B cell (primary cell): ENCODE data around the gene PAWR. TPM values are rescaled to one million over a fixed set of nuclear protein-coding genes. Genes with fewer than 3 reads are reported as not detected.

Source experiments
- ATAC-seq: fragments of 200-7000 bp; cut with Tn5 transposase; one replicate; pipeline ENCODE4 v1.10.0; 2021; ENCODE audit warnings: low read depth, mild to moderate bottlenecking, moderate number of reproducible peaks, moderate library complexity
- CTCF ChIA-PET: fragments of 350-600 bp; sonication (Branson Sonifier 250); formaldehyde crosslinking; loops from one replicate; lab custom pipeline; 2021; ENCODE audit warnings: antibody characterized with exemption, inconsistent platforms; lab: Charles Lee
- POLR2A ChIA-PET: fragments of 350-600 bp; sonication (Branson Sonifier 250); formaldehyde crosslinking; loops from one replicate; lab custom pipeline; 2021; ENCODE audit warnings: antibody characterized with exemption; lab: Charles Lee
- DNase-seq: peaks from one replicate; pipeline ENCODE4 v3.0.0; 2013
- H2AFZ ChIP-seq: 2 replicates; pipeline ENCODE4 v1.6.1; 2012; ENCODE audit warnings: mild to moderate bottlenecking, low read depth, low read length; ENCODE audit not compliant: insufficient read depth, poor library complexity, severe bottlenecking
- H3K27ac ChIP-seq, 2 donors: 1 replicate in 1 of 2; 2 replicates in 1 of 2; pipeline ENCODE4 v1.5.1; 2012 to 2013; ENCODE audit warnings: low read length in 2 of 2, mild to moderate bottlenecking in 2 of 2, moderate library complexity in 1 of 2
- H3K27me3 ChIP-seq, 4 experiments: fragments of 200-600 bp in 1 of 4; sonication (generic) in 1 of 4; replicated peaks in 1 of 4; 1 replicate in 2 of 4; 2 replicates in 2 of 4; pipeline versions ENCODE4 v1.6.1 to v1.7.0; 2013 to 2016; ENCODE audit warnings: low read length in 3 of 4, mild to moderate bottlenecking in 2 of 4, mixed read lengths in 1 of 4, moderate library complexity in 1 of 4; ENCODE audit not compliant: insufficient read depth in 4 of 4, control insufficient read depth in 3 of 4; ENCODE audit errors: control extremely low read depth in 1 of 4
- H3K36me3 ChIP-seq, 2 experiments: replicated peaks in 1 of 2; 1 replicate in 1 of 2; 2 replicates in 1 of 2; pipeline versions ENCODE4 v1.6.1 to v1.7.1; 2013; ENCODE audit warnings: low read length in 1 of 2; ENCODE audit not compliant: insufficient read depth in 2 of 2, control insufficient read depth in 1 of 2; ENCODE audit errors: control extremely low read depth in 1 of 2, extremely low read depth in 1 of 2
- H3K4me1 ChIP-seq, 2 donors: fragments of 200-600 bp in 1 of 2; sonication (generic) in 1 of 2; 1 replicate in 1 of 2; 2 replicates in 1 of 2; pipeline versions ENCODE4 v1.5.1 to v1.6.1; 2013 to 2017; ENCODE audit warnings: low read length in 2 of 2; ENCODE audit not compliant: control insufficient read depth in 2 of 2, insufficient read depth in 2 of 2
- H3K4me2 ChIP-seq: replicated peaks from 2 replicates; pipeline ENCODE3; 2012; ENCODE audit warnings: mild to moderate bottlenecking, low read depth, low read length; ENCODE audit not compliant: poor library complexity, severe bottlenecking
- H3K4me3 ChIP-seq, 5 experiments: fragments of 200-600 bp in 1 of 5; sonication (generic) in 1 of 5; 1 replicate in 3 of 5; 2 replicates in 2 of 5; pipeline versions ENCODE4 v1.5.1 to v1.7.0; 2011 to 2016; ENCODE audit warnings: low read length in 4 of 5, mild to moderate bottlenecking in 4 of 5, low read depth in 2 of 5, control low read depth in 1 of 5, moderate library complexity in 1 of 5; ENCODE audit not compliant: insufficient read depth in 1 of 5; ENCODE audit errors: control extremely low read depth in 1 of 5, extremely low read depth in 1 of 5
- H3K79me2 ChIP-seq: fragments of 200-600 bp; sonication (generic); one replicate; pipeline ENCODE4 v1.6.0; 2016; ENCODE audit warnings: low read length; ENCODE audit not compliant: control insufficient read depth, insufficient read depth
- H3K9ac ChIP-seq: fragments of 200-600 bp; sonication (generic); 2 replicates; pipeline ENCODE4 v1.6.1; 2017; ENCODE audit warnings: mild to moderate bottlenecking, low read length, moderate library complexity
- H3K9me3 ChIP-seq, 3 donors: one replicate each; pipeline versions ENCODE4 v1.6.1 to v1.7.1; 2013; ENCODE audit warnings: low read length in 2 of 3; ENCODE audit not compliant: control insufficient read depth in 2 of 3, insufficient read depth in 1 of 3; ENCODE audit errors: control extremely low read depth in 1 of 3
- H4K20me1 ChIP-seq: 2 replicates; pipeline ENCODE4 v1.6.0; 2012; ENCODE audit warnings: mild to moderate bottlenecking, low read length; ENCODE audit not compliant: insufficient read depth, control insufficient read depth, poor library complexity, severe bottlenecking
- H3K27ac Mint-ChIP-seq: one replicate; pipeline ENCODE4 v1.8.0; 2021; ENCODE audit warnings: mixed read lengths
- H3K27me3 Mint-ChIP-seq: one replicate; pipeline ENCODE4 v1.8.0; 2021; ENCODE audit warnings: mixed read lengths
- H3K4me1 Mint-ChIP-seq: one replicate; pipeline ENCODE4 v1.8.0; 2021; ENCODE audit warnings: mixed read lengths
- H3K4me3 Mint-ChIP-seq: one replicate; pipeline ENCODE4 v1.8.0; 2021; ENCODE audit warnings: mixed read lengths
- H3K9me3 Mint-ChIP-seq: one replicate; pipeline ENCODE4 v1.8.0; 2022; ENCODE audit warnings: mixed read lengths; ENCODE audit not compliant: insufficient read depth
- EZH2 ChIP-seq: IDR thresholded peaks from 2 replicates; pipeline ENCODE4 v1.6.1; 2012; ENCODE audit warnings: borderline replicate concordance, low read depth, mild to moderate bottlenecking, moderate library complexity, low read length; ENCODE audit not compliant: insufficient read depth, poor library complexity, severe bottlenecking
- WGBS: methylation state at CpG from one replicate; pipeline ENCODE4 v1.1.5; 2013; ENCODE audit warnings: missing lambda C conversion rate; ENCODE audit not compliant: insufficient coverage; 5-methylcytosine and 5-hydroxymethylcytosine counted together
- intact Hi-C: fragments of 100-400 bp; cut with micrococcal nuclease; formaldehyde crosslinking; loops from one replicate; pipeline ENCODE4 v1.10.0; 2022
- polyA plus RNA-seq: library from polyadenylated mRNA; depleted of rRNA; stranded (reverse); fragments of >200 nt; gene quantifications from 2 replicates; pipeline ENCODE4 v1.2.3, GENCODE V29; 2012
- total RNA-seq, 2 donors: library from RNA; stranded (reverse); fragments of 120-200 nt in 1 of 2; gene quantifications; 1 replicate in 1 of 2; 2 replicates in 1 of 2; pipeline versions ENCODE4 v1.2.3 to v1.2.4, GENCODE V29; 2013 to 2022
- TF ChIP-seq, protein P1 (sequence below): fragments of 200-600 bp; IDR thresholded peaks from one replicate; pipeline ENCODE4 v1.8.0; 2022; ENCODE audit warnings: antibody characterized with exemption, mild to moderate bottlenecking

The PAWR gene
- total and polyA plus RNA-seq, 2 donors (not counting 1 experiment from before 2014, with no cell fraction given), result 17.9 to 90.1 TPM

DNA sequence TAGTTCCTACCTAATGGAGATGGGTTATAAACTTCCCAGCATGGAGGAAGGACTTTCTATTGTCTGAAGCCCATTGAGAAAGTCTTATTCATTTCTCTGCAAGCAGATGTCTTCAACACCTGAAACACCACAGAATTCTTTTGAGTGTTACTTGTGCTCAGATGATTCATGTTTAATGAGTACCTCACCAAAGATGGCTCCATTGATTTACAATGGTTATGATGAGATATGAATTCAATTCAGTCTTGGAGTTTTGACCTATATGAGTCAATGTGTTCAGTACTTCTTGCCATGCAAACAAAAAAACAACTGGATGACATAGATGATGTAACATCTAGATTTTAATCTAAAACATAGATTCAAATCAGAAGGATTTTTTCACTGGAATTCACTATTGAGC, 15.4 kb upstream of the PAWR start:
- ATAC-seq, result no peak
- Histone ChIP-seq H3K4me3 (no peak overlapping the region), H3K27ac (no peak overlapping the region), H3K79me2 (no peaks in the 10 kb centered on the region), H3K36me3 (no peaks in the 10 kb centered on the region), H2AFZ (no peak overlapping the region), H3K4me1 (no peaks in the 10 kb centered on the region), H3K4me2 (no peak overlapping the region), H4K20me1 (no peaks in the 10 kb centered on the region), H3K27me3 (no peaks in the 10 kb centered on the region), H3K9me3 (peaks cover 0 to 2% (median 0%) of the 10 kb centered on the region in 3 donors), H3K9ac (no peak overlapping the region)
- Mint-ChIP-seq H3K27me3 (no peaks in the 10 kb centered on the region), H3K4me3 (no peak overlapping the region), H3K9me3 (no peaks in the 10 kb centered on the region), H3K27ac (no peak overlapping the region), H3K4me1 (no peaks in the 10 kb centered on the region)
- DNase-seq, result no peak
- ChIA-PET CTCF (no interaction called here), POLR2A (no interaction called here)
- intact Hi-C loops, result no loop called here
- TF ChIP-seq, protein P1, sequence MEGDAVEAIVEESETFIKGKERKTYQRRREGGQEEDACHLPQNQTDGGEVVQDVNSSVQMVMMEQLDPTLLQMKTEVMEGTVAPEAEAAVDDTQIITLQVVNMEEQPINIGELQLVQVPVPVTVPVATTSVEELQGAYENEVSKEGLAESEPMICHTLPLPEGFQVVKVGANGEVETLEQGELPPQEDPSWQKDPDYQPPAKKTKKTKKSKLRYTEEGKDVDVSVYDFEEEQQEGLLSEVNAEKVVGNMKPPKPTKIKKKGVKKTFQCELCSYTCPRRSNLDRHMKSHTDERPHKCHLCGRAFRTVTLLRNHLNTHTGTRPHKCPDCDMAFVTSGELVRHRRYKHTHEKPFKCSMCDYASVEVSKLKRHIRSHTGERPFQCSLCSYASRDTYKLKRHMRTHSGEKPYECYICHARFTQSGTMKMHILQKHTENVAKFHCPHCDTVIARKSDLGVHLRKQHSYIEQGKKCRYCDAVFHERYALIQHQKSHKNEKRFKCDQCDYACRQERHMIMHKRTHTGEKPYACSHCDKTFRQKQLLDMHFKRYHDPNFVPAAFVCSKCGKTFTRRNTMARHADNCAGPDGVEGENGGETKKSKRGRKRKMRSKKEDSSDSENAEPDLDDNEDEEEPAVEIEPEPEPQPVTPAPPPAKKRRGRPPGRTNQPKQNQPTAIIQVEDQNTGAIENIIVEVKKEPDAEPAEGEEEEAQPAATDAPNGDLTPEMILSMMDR, result no peak
- TF ChIP-seq EZH2, result no peak

DNA sequence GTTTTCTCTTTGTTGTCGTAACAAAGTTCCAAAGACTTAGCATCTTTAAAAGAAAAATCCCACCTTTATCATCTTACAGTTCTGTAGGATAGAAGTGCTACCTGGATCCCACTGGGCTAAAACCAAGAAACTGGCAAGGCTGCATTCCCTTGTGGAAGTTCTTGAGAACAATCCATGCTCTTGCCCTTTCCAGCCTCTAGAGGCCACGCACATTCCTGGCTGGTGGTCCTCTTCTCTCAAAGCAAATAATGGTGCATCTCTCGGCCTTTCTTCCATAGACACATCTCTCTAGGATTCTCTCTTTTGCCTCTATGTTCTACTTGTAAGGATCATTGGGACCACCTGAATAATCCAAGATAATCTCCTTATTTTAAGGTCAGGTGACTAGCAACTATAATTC, 8.2 kb upstream of the PAWR start:
- H3K27me3 Mint-ChIP-seq, result no peaks in the 10 kb centered on the region
- H3K9me3 Mint-ChIP-seq, result no peaks in the 10 kb centered on the region
- no peaks in the 10 kb centered on the region for H3K4me1 Mint-ChIP-seq
- POLR2A ChIA-PET, result no interaction called here
- TF ChIP-seq, protein P1, result no peak
- TF ChIP-seq EZH2, result no peak
- no peak for DNase-seq
- 95% methylated on average over 2 of the region's 3 CpGs for WGBS
- Histone ChIP-seq H3K4me1 (no peaks in the 10 kb centered on the region), H3K4me2 (no peak overlapping the region), H4K20me1 (no peaks in the 10 kb centered on the region), H3K27ac (no peak overlapping the region), H3K79me2 (no peaks in the 10 kb centered on the region), H3K9ac (no peak overlapping the region), H3K36me3 (no peaks in the 10 kb centered on the region), H2AFZ (no peak overlapping the region), H3K9me3 (no peaks in the 10 kb centered on the region), H3K4me3 (no peak overlapping the region), H3K27me3 (no peaks in the 10 kb centered on the region)
- H3K27ac Mint-ChIP-seq, result no peak overlapping the region
- intact Hi-C loops, result no loop called here
- no peak for ATAC-seq
- H3K4me3 Mint-ChIP-seq, result no peak overlapping the region
- CTCF ChIA-PET, result no interaction called here
